ENCODE measurements around the gene FRK.
"Not testable (repeated sequence)": the region's sequence is repeated elsewhere in the genome, so short reads cannot be mapped to it uniquely, and the experiment has no call there.

The FRK gene

DNA sequence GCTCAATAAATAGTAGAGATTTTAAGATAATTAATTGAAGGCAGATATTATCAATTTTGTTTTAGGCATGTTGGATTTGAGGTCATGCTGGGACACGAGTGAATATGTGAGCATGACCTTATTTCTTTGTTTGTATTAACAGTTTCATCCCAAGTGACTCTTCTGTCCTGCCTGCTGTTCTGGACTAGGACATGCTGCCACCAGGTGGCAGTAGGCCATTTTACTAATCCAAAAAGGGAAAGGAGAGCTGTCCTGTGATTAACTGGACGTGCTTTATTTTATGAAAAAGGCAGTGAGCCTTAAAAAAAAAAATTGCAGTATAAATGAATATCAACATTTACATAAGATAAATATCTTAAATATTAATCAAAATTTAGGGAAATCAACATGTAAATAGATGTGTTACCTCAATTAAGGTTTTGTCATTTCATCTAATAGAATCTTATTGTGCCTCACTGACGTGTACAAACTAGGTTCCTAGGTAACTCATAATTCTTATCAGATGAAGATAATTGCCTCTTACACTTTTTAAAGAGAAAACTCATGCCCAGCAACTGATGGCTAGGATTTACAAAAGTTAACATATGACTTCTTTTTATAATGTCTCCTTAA is 49.8 kb downstream of the FRK start:
- FAIRE-seq (peak; percentile 99), DNase-seq (ENCODE audit: insufficient read length, low spot score) (no peak)

GRCh38 chr6:116010386-116010785 is 50.3 kb downstream of the FRK start:
- DNase-seq (ENCODE audit: insufficient read length, low spot score) (no peak), FAIRE-seq (peak; percentile 42)

GRCh38 chr6:116008470-116009243 is 52.0 kb downstream of the FRK start:
- peak; percentile 98 for FAIRE-seq
- no peak for DNase-seq (ENCODE audit: insufficient read length, low spot score)

DNA sequence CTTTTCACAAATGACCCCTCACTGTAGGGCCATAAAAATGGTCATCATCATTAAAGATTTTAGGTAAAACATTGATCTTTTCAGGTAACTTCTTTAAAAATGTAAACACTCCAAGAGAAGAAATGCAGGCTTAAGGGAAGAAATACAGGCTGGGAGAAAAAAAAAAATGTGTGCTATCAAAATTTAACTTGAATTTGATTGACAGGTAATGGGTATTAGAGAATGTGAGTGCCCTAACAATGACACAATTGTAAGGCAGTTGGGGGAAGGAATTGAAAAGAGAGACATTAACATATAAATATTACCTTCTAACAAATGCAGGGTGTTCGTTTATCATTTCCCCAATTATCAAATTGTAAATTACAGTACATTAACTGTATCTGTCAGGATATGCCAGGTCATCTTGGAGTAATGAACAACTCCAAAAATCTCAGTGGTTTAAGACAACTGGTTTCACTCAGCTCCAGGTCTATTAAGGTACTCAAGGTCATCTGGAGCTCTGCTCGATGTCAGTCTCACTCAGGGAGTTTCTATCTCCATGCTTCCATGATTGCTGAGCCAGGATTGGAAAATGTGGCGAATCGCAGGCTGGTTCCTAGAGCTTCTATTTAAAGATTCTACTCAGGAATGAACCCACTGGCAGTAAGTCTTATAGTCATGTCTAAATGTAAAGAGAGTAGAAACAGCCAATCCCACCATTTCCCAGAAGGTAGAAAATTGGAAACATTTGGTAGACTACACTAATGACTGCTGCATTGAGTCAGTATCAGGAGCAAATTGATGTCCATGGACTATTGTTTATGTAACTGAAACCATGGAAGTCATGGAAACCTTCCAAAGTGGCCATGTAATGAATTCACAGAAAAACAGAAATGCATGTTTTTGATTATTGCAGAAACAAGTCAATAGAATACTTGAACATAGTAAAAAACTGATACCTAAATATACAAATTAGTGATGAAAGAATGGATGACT is 55.6 kb downstream of the FRK start:
- no peak for FAIRE-seq

GRCh38 chr6:116003668-116004067 is 57.0 kb downstream of the FRK start:
- peak; percentile 85 for FAIRE-seq

More for the DNA sequence above, 55.6 kb downstream of the FRK start:
- DNase-seq (ENCODE audit: insufficient read length, low spot score): no peak

DNA sequence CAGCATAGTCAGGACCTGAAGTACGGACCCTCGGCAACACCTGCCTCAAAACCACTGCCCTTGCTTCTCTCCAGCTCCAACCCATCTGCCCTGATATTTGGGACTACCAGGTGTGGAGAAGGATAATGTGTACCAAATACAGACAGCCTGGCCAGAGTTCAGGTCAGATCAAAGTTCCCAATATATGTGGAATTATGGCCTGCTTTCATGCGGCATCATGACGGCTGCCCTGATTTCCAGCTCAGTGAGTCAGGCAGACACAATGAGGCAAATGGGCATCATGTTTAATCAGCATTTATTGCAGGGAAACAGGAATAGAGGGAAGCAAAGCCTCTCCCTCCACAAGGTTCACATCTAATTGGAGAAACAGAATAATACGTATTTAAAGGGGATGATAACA is 57.9 kb downstream of the FRK start:
- no peak for DNase-seq (ENCODE audit: insufficient read length, low spot score)
- no peak for FAIRE-seq

More at GRCh38 chr6:116003668-116004067, 57.0 kb downstream of the FRK start:
- DNase-seq (ENCODE audit: insufficient read length, low spot score): no peak

DNA sequence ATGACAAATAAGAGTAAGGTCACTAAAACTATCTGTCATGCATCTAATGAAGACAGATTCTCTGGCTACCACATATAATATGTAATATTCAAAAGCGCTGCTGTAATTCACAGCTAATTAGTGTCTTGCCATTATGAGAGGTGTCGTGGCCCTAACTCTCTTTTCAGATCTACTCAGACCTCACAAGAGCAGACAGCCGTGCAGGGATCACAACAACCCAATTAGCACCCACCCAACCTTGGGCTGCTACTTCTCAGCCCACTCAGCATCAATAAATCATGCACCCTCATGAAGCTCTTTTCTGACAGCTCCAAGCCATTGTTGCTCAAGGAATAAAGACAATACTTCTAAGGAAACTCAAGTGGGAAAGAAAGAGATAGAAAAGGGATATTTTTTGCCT is 61.5 kb downstream of the FRK start:
- DNase-seq (ENCODE audit: insufficient read length, low spot score) (no peak), FAIRE-seq (no peak)

DNA sequence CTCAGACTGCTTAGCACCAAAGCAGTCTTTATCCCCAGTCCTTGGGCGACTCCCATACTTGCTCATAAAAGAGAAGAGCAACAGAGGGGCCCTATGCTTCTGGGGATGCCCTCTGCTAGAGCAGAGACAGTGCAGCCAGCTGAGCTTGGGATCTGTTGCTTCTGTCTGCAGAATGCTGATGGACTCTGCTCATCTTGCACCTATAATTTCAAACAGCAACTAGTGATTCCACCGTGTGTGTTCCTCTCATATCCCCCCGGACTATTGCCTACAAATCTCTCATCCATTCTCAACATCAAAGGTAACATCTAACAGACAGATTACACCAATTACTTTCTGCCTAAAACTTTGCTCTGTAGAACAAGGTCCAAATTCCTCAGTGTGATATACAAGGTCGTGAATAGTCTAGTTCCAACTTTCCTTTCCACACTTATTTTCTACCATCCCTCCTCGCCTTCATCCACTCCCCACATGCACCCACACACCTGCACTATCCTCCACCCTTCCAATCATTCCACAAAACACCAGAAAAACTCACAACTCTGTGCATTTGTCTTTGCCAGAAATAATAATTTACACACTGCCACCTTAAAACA is 62.6 kb downstream of the FRK start:
- FAIRE-seq (no peak), DNase-seq (ENCODE audit: insufficient read length, low spot score) (no peak)

- DNase-seq (ENCODE audit: insufficient read length, low spot score) (no peak), FAIRE-seq (peak; percentile 26)
These were observed 74.7 kb downstream of the FRK start for GRCh38 chr6:115986026-115986425.

GRCh38 chr6:115984809-115985208 is 75.9 kb downstream of the FRK start:
- no peak for FAIRE-seq
- no peak for DNase-seq (ENCODE audit: insufficient read length, low spot score)

DNA sequence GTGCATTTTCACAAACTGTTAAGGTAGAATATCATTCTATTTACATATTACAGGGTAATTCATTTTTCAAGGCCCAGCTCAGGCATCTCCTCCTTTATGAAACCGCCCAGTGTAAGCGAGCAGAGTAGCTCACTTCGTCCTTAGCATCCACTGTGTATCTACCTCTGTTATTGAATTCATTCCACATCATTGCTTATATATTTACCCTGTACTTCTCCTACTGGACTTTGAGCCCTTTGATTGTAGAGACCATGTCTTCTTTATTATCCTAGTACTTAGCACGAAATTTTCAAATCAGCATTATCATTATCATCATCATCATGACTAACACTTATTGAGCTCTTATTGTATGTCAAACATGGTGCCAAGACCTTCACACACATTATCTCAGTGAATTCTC is 76.7 kb downstream of the FRK start:
- FAIRE-seq (no peak), DNase-seq (ENCODE audit: insufficient read length, low spot score) (no peak)

- no peak for DNase-seq (ENCODE audit: insufficient read length, low spot score)
- no peak for FAIRE-seq
These were observed 78.2 kb downstream of the FRK start for GRCh38 chr6:115982453-115982852.

- FAIRE-seq (no peak), DNase-seq (ENCODE audit: insufficient read length, low spot score) (no peak)
These were observed 83.5 kb downstream of the FRK start for GRCh38 chr6:115977220-115977619.

DNA sequence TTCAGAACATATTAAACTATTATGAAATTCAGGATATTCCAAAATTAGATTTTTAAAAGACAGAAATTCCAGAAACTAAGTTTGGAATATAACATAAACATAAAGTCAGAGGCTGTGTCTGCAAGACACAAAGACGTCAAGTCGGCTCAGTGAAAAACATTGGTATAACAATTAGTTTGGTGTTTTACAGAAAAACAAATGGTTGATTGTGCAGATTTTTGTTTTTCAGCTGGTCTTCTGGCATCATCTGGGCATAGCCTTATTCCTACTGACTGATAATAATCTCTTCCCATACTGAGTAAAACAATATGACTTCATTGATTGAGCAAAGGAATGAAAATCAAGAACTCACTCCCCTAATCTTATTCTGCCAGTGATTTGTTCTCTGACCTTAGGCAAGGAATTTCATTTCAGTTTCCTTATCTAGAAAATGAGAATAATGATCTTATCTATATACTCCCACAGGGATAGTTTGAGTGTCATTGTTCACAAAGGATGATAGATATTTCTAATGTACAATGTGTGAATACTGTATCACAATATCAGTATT is 84.3 kb downstream of the FRK start:
- no peak for DNase-seq (ENCODE audit: insufficient read length, low spot score)
- no peak for FAIRE-seq

GRCh38 chr6:115972679-115973078 is 88.0 kb downstream of the FRK start:
- no peak for FAIRE-seq
- no peak for DNase-seq (ENCODE audit: insufficient read length, low spot score)

DNA sequence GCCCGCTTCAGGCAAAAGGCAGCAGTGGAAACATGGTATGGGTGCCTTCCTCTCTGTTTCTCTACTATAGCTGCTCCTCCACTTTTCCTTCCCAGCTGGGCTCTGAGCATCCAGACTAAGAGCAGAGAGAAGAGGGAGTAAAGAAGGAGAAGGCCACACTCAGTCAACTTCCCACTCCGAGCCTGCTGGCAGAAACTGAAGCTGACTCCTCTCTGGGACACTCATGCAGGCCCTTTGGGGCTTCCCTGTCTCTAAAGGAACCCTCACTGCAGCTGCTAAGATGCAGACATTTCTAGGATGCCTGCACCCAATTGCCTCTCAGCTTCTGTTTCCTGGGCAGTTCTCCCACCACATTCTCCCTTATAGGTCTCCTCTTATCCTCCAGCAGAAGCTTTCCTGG is 88.9 kb downstream of the FRK start:
- FAIRE-seq: no peak
- no peak for DNase-seq (ENCODE audit: insufficient read length, low spot score)

- FAIRE-seq (no peak), DNase-seq (ENCODE audit: insufficient read length, low spot score) (no peak)
These were observed 90.8 kb downstream of the FRK start for GRCh38 chr6:115969930-115970273.

GRCh38 chr6:115969207-115969929 is 91.3 kb downstream of the FRK start:
- FAIRE-seq (peak; percentile 74), DNase-seq (ENCODE audit: insufficient read length, low spot score) (no peak)

GRCh38 chr6:115960286-115960685 is 100.4 kb downstream of the FRK start:
- not testable (repeated sequence) for DNase-seq (ENCODE audit: insufficient read length, low spot score); FAIRE-seq

- FAIRE-seq (no peak), DNase-seq (ENCODE audit: insufficient read length, low spot score) (no peak)
These were observed 101.7 kb downstream of the FRK start for GRCh38 chr6:115958958-115959357.

Measured in GM19239 (cell line).